HG03558 (cell line): Measurements from ENCODE around the gene R3HDM2.

Experiments
- ATAC-seq: cut with Tn5 transposase; IDR thresholded peaks from one replicate; pipeline ENCODE4 v1.9.1; 2021; ENCODE audit warnings: moderate number of reproducible peaks; ENCODE audit not compliant: unreplicated experiment; ENCODE audit errors: extremely low read depth

The R3HDM2 gene

GRCh38 chr12:57222286-57223190, 208.3 kb downstream of the R3HDM2 start:
- no peak for ATAC-seq

- ATAC-seq = no peak
These were observed 209.5 kb downstream of the R3HDM2 start for GRCh38 chr12:57221169-57221917.

GRCh38 chr12:57220770-57221168, 210.1 kb downstream of the R3HDM2 start:
- no peak for ATAC-seq

DNA sequence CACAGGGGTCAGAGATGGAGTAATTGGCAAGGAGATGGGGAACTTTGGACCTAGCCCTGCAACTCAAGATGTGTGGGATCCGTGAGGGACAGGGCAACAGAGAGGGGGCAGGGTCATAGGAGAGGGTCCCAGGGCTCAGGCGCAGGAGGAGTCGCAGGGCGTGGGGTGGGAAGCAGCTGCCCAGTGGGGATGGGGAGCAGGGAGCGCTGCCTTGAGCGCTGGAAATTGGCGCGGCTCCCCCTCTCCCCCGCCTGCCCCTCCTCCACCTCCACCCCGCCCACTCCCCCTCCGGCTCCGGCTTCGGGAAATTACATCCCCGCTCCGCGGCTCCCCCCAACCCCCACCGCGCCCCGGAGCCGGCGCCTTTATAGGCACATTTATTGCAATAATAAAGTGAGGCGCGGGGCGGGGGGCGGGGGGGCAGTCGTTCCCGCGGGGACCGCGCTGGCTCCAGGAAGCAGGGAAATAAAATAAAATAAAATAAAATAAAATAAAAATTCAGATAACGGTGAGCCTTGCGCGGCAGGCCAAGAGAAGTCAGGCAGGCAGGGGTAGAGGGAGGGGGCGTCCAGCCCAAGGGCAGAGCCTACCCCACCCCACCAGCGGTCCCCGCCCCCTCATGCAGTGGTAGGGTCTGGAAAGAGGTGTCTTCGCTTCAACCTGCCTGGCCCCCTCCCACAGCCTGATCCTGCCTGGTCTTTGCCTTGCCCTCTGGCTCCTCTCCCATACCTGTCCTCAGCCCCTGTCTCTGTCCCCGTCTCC, 210.7 kb downstream of the R3HDM2 start:
- ATAC-seq = no peak

GRCh38 chr12:57219205-57219992, 211.4 kb downstream of the R3HDM2 start:
- no peak for ATAC-seq

- no peak for ATAC-seq
These were observed 212.6 kb downstream of the R3HDM2 start for GRCh38 chr12:57218030-57218853.

- no peak for ATAC-seq
These were observed 213.6 kb downstream of the R3HDM2 start for GRCh38 chr12:57216921-57217879.

- ATAC-seq = no peak
These were observed 214.6 kb downstream of the R3HDM2 start, which contains the start of gene NXPH4 for GRCh38 chr12:57216014-57216911. Gene NXPH4, plus strand, starts transcription at chr12:57216794. Its CDS starts 176 bp downstream, at chr12:57216970.

DNA sequence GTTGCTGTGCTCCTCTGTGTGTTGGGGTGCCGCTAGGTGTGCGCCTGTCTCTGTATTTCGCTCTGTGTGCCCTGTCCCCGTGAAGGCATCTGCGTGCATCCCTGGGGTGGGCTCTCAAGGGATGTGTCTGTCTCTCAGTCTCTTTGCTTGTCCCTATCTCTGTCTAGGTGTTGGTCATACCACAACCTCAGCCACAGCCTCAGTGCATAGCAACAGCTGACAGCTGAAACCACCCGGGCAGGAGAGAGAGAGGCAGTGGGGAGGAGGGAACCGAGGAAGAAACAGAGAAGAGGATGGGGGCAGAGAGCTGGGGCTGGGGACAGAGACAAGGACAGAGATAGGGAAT, 215.2 kb downstream of the R3HDM2 start:
- ATAC-seq = no peak

DNA sequence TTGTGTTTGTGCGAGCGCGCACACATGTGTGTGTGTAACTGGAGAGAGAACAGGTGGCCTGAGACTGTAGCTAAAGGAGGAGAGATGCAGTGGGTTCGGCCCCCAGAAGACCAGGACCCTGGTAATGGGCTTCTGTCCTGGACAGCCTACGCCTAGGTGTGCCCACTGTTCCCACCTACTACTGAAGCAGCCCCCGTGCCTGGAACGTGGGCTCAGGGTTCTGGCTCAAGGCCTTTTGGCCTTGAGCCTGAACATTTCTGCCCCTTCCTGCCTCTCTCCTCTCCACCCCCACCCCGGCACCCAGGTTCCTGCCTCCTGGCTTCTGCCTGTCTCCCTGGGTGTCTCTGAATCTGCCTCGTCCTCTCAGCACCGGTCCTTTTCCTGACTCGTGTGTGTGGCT, 215.8 kb downstream of the R3HDM2 start:
- ATAC-seq = no peak

GRCh38 chr12:57214398-57214781, 216.5 kb downstream of the R3HDM2 start:
- no peak for ATAC-seq

DNA sequence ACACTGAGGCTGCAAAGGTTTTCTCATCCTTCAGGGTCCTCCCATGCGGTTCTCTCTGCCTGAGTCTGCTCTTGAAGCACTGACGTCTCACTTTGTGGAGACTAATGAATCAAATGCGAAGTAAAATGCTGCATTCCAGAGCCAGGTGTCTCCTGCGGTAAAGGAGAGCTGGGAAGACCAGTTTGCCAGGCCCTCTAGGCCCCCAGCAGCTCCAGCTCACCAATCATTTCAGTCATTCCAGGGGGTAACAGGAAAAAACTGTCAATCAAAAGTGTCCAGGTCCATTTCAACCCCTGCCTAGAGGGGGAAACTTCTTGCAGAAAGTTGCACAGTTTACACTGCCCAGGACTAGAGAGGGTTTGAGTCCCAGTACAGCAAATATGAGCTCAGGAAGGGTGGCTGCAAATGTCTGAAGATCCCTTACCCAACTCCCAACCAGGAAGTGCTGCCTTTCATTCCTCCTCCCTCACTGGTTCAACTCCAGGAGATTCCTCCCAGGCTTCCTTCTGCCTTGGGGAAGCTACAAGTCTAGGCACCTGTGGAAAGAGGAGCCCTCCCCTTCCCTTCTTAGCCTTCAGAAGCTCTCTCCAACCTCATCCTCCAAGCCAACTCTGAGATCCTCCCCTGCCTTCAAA, 217.0 kb downstream of the R3HDM2 start:
- no peak for ATAC-seq

- no peak for ATAC-seq
These were observed 217.7 kb downstream of the R3HDM2 start for GRCh38 chr12:57213058-57213715.

DNA sequence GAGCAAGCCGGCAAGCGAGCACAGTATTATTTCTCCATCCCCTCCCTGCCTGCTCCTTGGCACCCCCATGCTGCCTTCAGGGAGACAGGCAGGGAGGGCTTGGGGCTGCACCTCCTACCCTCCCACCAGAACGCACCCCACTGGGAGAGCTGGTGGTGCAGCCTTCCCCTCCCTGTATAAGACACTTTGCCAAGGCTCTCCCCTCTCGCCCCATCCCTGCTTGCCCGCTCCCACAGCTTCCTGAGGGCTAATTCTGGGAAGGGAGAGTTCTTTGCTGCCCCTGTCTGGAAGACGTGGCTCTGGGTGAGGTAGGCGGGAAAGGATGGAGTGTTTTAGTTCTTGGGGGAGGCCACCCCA, 218.2 kb downstream of the R3HDM2 start:
- ATAC-seq = no peak

DNA sequence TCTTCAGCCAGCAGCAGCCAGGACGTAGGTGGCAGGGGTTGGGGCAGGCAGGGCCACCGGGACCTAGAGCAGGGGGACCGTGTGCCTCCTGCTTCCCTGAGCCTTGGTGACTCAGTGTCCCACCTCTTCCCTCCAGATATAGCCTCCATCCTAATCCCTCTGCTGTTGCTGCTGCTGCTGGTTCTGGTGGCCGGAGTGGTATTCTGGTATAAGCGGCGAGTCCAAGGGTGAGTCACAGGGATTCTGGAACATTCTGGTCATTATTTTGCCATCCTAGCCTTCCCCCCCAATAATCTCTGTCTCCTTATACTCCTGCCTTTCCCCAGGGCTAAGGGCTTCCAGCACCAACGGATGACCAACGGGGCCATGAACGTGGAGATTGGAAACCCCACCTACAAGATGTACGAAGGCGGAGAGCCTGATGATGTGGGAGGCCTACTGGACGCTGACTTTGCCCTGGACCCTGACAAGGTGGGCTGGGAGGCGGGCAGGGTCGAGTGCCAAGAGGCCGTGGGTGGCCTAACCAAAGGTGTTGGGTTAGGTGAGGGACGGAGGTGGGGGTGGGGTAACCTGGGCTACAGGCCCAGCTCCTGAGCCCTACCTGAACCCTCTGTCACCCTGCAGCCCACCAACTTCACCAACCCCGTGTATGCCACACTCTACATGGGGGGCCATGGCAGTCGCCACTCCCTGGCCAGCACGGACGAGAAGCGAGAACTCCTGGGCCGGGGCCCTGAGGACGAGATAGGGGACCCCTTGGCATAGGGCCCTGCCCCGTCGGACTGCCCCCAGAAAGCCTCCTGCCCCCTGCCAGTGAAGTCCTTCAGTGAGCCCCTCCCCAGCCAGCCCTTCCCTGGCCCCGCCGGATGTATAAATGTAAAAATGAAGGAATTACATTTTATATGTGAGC, 218.8 kb downstream of the R3HDM2 start:
- no peak for ATAC-seq
